Measurements from ENCODE around the gene CREB3L1. TPM values are rescaled to one million over a fixed set of nuclear protein-coding genes. Genes with fewer than 3 reads are reported as not detected.
A peak's percentile ranks its signal among the peaks of the same experiment; 100 is the strongest.

CREB3L1 gene
- polyA plus RNA-seq, 3 donors = 11.7 to 18.9 (median 16.6) TPM

DNA sequence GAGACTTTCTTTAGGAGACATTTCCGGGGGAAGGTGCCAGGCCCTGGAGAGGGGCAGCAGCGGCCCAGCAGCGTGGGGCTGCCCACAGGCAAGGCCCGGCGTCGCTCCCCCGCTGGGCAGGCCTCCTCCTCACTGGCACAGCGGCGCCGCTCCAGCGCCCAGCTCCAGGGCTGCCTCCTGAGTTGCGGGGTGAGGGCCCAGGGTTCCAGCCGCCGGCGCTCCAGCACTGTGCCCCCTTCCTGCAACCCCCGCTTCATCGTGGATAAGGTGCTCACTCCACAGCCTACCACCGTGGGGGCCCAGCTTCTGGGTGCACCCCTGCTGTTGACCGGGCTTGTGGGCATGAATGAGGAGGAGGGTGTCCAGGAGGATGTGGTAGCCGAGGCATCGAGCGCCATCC, 88.8 kb downstream of the CREB3L1 start:
- DNase-seq (ENCODE audit: extremely low read depth in 1 of 11, low read depth in 9 of 11, low spot score in 4 of 11) = no peak

DNA sequence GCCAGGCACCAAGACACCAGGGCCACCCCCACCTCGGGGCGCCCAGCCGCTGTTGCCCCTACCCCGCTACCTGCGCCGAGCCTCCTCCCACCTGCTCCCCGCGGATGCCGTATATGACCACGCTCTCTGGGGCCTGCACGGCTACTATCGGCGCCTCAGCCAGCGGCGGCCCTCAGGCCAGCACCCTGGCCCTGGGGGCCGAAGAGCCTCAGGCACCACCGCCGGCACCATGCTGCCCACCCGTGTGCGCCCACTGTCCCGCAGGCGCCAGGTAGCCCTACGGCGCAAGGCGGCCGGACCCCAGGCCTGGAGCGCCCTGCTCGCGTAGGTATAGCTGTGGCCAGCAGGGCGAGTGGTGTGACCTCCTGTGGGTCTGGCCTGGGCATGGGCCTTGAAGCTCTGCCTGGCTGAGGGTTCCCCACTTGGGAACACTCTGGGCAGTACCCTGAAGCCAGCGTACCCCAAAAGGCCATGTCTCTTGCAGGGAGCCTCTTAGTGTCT, 89.2 kb downstream of the CREB3L1 start:
- DNase-seq (ENCODE audit: extremely low read depth in 1 of 11, low read depth in 9 of 11, low spot score in 4 of 11) = no peak

DNA sequence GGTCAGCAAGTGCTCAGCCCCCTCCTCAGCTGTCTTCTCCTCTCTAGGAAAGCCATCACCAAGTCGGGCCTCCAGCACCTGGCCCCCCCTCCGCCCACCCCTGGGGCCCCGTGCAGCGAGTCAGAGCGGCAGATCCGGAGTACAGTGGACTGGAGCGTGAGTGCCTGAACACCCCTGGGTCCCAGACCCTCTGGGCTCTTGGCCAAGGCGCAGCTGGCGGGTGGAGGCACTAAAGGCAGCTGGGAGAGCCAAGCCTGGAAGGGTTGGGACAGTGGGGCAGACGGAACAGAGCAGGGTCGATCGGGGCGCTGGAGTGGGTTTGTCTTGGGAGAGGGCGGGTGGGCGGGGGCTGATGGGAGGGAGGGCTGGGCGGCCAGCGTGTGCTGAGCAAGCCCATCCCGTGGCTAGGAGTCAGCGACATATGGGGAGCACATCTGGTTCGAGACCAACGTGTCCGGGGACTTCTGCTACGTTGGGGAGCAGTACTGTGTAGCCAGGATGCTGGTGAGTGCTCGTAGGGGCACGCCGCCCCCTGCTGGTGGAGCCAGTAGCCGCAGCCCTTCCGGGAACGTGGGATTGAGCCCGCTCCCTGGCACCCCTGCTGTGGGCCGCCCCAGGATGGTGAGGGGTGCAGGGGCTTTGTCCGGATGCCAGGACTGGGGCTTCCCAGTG, 89.9 kb downstream of the CREB3L1 start:
- DNase-seq (ENCODE audit: extremely low read depth in 1 of 11, low read depth in 9 of 11, low spot score in 4 of 11) = no peak

DNA sequence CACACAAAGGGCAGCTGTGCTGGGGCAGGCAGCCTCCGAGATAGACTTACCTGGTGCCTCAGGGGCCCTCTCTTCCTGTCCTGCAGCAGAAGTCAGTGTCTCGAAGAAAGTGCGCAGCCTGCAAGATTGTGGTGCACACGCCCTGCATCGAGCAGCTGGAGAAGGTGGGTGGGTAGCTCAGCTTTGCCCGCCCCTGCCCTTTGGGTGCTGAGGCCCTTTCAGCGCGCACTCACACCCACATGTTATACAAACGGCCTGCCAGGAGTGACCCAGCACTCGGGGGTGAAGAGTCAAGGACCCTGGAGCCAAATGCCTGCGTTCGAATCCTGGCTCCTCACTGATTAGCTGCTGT, 90.4 kb downstream of the CREB3L1 start:
- DNase-seq (ENCODE audit: extremely low read depth in 1 of 11, low read depth in 9 of 11, low spot score in 4 of 11) = no peak

DNA sequence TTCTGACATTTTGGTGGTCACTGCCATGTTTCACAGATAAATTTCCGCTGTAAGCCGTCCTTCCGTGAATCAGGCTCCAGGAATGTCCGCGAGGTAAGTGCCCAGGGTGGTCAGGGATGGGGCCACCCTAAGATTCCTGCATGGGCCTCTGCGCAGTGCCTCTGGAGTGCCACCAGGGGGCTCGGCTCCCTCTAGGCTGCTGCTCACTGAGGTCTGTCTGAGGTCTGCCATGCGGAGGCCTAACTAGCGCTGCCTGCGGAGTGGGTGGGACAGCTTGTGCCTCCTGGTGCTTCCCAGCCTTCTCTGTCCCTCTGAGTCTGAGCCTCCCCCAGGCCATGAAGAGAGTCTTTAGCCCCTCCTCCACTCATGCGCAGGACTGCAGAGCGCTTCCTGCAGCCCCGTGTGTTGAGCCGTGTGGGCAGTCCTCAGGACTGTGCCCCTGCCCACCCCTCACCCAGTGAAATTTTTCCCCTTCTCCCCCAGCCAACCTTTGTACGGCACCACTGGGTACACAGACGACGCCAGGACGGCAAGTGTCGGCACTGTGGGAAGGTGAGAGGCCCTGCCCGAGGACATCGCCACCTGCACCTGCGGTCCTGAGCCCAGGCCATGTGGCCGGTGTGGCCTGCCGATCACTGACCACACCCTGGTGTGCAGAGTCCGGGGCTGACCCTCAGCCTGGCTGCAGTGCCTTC, 92.1 kb downstream of the CREB3L1 start:
- DNase-seq (ENCODE audit: extremely low read depth in 1 of 11, low read depth in 9 of 11, low spot score in 4 of 11) = peak in 3 of 11 donors; percentile 63 to 76 (median 75)

DNA sequence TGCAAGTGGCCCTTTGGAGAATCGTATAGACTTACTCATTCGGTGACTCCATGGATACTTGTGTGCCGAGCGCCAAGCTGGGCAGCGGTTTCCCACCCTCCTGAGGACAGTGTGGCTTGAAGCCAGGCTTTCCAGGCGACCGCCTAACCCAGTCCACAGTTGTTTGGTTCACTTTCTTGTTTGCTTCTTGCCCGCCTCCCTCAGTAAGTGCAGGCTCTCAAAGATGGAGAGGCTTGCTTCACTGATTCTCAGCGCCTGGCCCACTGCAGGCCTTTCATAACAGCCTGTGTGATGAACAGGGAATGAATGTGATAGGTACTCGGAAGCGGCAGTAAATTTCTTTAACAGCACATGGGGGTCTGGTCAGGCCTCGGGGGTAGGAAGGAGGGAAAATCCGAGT, 92.8 kb downstream of the CREB3L1 start:
- DNase-seq (ENCODE audit: extremely low read depth in 1 of 11, low read depth in 9 of 11, low spot score in 4 of 11) = no peak

Other genes with a start within 250 kb of the CREB3L1 start
- gene PHF21A, start 156.2 kb upstream of the CREB3L1 start, polyA plus RNA-seq (ENCODE audit: insufficient read length in 3 of 3) = 10 to 100 TPM; 47.1 to 59.5 (median 52.6) TPM
- gene DGKZ, start 69.8 kb downstream of the CREB3L1 start, polyA plus RNA-seq (ENCODE audit: insufficient read length in 3 of 3) = 10 to 100 TPM; 36.9 to 44.7 (median 40.4) TPM
- 1,000 to 10,000 TPM in 1 of 3 donors, 100 to 1,000 TPM in 2; 660 to 1,040 (median 819) TPM for gene MDK, start 104.0 kb downstream of the CREB3L1 start, polyA plus RNA-seq (ENCODE audit: insufficient read length in 3 of 3)
- gene CHRM4, start 114.1 kb downstream of the CREB3L1 start, polyA plus RNA-seq (ENCODE audit: insufficient read length in 3 of 3) = under 1 TPM; 0.12 to 0.33 (median 0.24) TPM